ENCODE data around the gene SLC22A23.

DNA sequence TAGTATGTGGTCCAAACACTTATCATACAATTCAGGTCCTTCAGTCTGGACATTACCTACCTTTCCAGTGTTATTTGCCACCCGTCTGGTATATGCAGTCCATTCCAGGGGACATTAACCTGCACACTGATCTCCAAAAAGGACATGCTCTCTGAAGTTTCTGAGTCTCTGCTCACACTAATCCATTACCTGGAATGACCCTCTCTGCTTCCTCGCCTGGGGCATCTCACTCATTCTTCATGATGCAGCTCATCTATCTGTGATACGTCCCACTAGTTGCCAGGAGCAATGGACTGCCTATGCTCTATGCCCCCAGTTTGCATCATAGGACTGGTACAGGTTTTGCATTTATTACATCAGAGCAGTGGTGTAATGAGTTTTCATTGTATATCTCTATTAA lies 223.5 kb downstream of the SLC22A23 start:
- TF ChIP-seq, protein P1, sequence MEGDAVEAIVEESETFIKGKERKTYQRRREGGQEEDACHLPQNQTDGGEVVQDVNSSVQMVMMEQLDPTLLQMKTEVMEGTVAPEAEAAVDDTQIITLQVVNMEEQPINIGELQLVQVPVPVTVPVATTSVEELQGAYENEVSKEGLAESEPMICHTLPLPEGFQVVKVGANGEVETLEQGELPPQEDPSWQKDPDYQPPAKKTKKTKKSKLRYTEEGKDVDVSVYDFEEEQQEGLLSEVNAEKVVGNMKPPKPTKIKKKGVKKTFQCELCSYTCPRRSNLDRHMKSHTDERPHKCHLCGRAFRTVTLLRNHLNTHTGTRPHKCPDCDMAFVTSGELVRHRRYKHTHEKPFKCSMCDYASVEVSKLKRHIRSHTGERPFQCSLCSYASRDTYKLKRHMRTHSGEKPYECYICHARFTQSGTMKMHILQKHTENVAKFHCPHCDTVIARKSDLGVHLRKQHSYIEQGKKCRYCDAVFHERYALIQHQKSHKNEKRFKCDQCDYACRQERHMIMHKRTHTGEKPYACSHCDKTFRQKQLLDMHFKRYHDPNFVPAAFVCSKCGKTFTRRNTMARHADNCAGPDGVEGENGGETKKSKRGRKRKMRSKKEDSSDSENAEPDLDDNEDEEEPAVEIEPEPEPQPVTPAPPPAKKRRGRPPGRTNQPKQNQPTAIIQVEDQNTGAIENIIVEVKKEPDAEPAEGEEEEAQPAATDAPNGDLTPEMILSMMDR (conservative IDR thresholded peaks at IDR 0.05; ENCODE audit: low read depth, low read length): no peak
- TF ChIP-seq POLR2A (IDR thresholded peaks at IDR 0.05; ENCODE audit: low read depth, low read length) (no peak), MXI1 (IDR thresholded peaks at IDR 0.05; ENCODE audit: borderline replicate concordance, low read depth, low read length) (no peak), RFX5 (IDR thresholded peaks at IDR 0.05; ENCODE audit: low read depth, low read length) (no peak), BHLHE40 (IDR thresholded peaks at IDR 0.05; ENCODE audit: low read depth, low read length) (no peak), RAD21 (IDR thresholded peaks at IDR 0.05; ENCODE audit: low read length) (no peak)
